ENCODE data around the gene AHR. TPM values are rescaled to one million over a fixed set of nuclear protein-coding genes. Genes with fewer than 3 reads are reported as not detected.
A peak's percentile ranks its signal among the peaks of the same experiment; 100 is the strongest.

AHR gene
- total and polyA plus RNA-seq, 4 experiments from 2014 or later: 5.3 to 38.8 (median 27.3) TPM

GRCh38 chr7:17359610-17360009 lies 61.2 kb downstream of the AHR start:
- Histone ChIP-seq H3K4me3 (ENCODE audit: low read length in 2 of 2) (no peak overlapping the region), H3K27me3 (ENCODE audit: insufficient read depth, low read length) (no peaks in the 10 kb centered on the region), H3K4me1 (ENCODE audit: insufficient read depth, low read length) (no peaks in the 10 kb centered on the region), H3K9me3 (ENCODE audit: control insufficient read depth in 1 of 2, low read length in 2 of 2) (no peaks in the 10 kb centered on the region), H3K36me3 (ENCODE audit: insufficient read depth, low read length) (no peaks in the 10 kb centered on the region), H3K27ac (ENCODE audit: low read depth, low read length) (no peak overlapping the region)
- Mint-ChIP-seq H3K4me1 (peaks cover 0 to 3% (median 0%) of the 10 kb centered on the region in 4 donors), H3K36me3 (peaks cover 6 to 17% of the 10 kb centered on the region in 2 donors), H3K27ac (no peak overlapping the region), H3K9me3 (peaks cover 0 to 6% (median 2%) of the 10 kb centered on the region in 8 donors), H3K4me3 (no peak overlapping the region), H3K27me3 (no peaks in the 10 kb centered on the region)
- DNase-seq: no peak
- POLR2A ChIA-PET (ENCODE audit: partially characterized antibody): no interaction called here
- CTCF ChIA-PET (ENCODE audit: partially characterized antibody): interaction anchor here (0.6 kb wide), 1 partner anchor 529 kb away, joined by 3 read pairs; no protein-coding TSS in a partner anchor
- intact Hi-C loops (cut with micrococcal nuclease): no loop called here

GRCh38 chr7:17362439-17363105 lies 64.1 kb downstream of the AHR start:
- intact Hi-C loops (cut with micrococcal nuclease): no loop called here

DNA sequence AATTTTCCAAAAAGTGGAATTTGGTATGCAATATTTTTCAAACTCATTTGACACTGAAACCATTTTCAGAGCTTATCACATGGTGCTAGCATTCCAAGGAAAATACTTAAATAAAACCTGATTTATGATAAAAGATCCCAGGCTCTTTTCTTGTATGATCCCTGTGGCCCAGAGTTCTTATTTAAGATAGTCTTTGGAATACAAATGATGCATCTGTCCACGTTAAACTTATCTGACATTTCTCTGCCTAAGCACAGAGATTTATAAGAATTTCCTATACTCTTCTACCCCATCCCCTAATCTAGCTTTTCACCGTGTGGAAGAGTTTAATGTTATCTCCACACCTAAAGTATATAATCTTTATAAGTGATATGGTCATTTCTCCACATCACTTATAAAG lies 66.2 kb downstream of the AHR start:
- Histone ChIP-seq H3K9me3 (ENCODE audit: control insufficient read depth in 1 of 2, low read length in 2 of 2) (no peaks in the 10 kb centered on the region), H3K27me3 (ENCODE audit: insufficient read depth, low read length) (no peaks in the 10 kb centered on the region), H3K27ac (ENCODE audit: low read depth, low read length) (no peak overlapping the region), H3K4me3 (ENCODE audit: low read length in 2 of 2) (no peak overlapping the region), H3K36me3 (ENCODE audit: insufficient read depth, low read length) (no peaks in the 10 kb centered on the region), H3K4me1 (ENCODE audit: insufficient read depth, low read length) (no peaks in the 10 kb centered on the region)
- Mint-ChIP-seq H3K27ac (no peak overlapping the region), H3K27me3 (no peaks in the 10 kb centered on the region), H3K4me3 (no peak overlapping the region), H3K9me3 (peaks cover 0 to 3% (median 0%) of the 10 kb centered on the region in 8 donors), H3K4me1 (peaks cover 2 to 9% (median 4%) of the 10 kb centered on the region in 4 donors), H3K36me3 (peaks cover 0 to 3% of the 10 kb centered on the region in 2 donors)
- intact Hi-C loops (cut with micrococcal nuclease): no loop called here
- CTCF ChIA-PET (ENCODE audit: partially characterized antibody): interaction anchor here (1.2 kb wide), 1 partner anchor 35 kb away, joined by 3 read pairs; no protein-coding TSS in a partner anchor
- POLR2A ChIA-PET (ENCODE audit: partially characterized antibody): no interaction called here
- no peak for DNase-seq

More at GRCh38 chr7:17362439-17363105, 64.1 kb downstream of the AHR start:
- Histone ChIP-seq H3K27me3 (ENCODE audit: insufficient read depth, low read length) (no peaks in the 10 kb centered on the region), H3K36me3 (ENCODE audit: insufficient read depth, low read length) (no peaks in the 10 kb centered on the region), H3K4me1 (ENCODE audit: insufficient read depth, low read length) (no peaks in the 10 kb centered on the region), H3K9me3 (ENCODE audit: control insufficient read depth in 1 of 2, low read length in 2 of 2) (no peaks in the 10 kb centered on the region), H3K4me3 (ENCODE audit: low read length in 2 of 2) (no peak overlapping the region), H3K27ac (ENCODE audit: low read depth, low read length) (no peak overlapping the region)
- CTCF ChIA-PET (ENCODE audit: partially characterized antibody): interaction anchor here (1.0 kb wide), 2 partner anchors 40 to 380 kb away, joined by 3 read pairs; no protein-coding TSS in a partner anchor
- H3K27ac Mint-ChIP-seq: no peak overlapping the region
- H3K4me1 Mint-ChIP-seq: peaks cover 2 to 9% (median 4%) of the 10 kb centered on the region in 4 donors
- H3K9me3 Mint-ChIP-seq: peaks cover 0 to 6% (median under 1%) of the 10 kb centered on the region in 8 donors
- no peak for DNase-seq
- no peaks in the 10 kb centered on the region for H3K27me3 Mint-ChIP-seq
- H3K36me3 Mint-ChIP-seq: peaks cover 4 to 5% of the 10 kb centered on the region in 2 donors
- POLR2A ChIA-PET (ENCODE audit: partially characterized antibody): no interaction called here
- H3K4me3 Mint-ChIP-seq: no peak overlapping the region

DNA sequence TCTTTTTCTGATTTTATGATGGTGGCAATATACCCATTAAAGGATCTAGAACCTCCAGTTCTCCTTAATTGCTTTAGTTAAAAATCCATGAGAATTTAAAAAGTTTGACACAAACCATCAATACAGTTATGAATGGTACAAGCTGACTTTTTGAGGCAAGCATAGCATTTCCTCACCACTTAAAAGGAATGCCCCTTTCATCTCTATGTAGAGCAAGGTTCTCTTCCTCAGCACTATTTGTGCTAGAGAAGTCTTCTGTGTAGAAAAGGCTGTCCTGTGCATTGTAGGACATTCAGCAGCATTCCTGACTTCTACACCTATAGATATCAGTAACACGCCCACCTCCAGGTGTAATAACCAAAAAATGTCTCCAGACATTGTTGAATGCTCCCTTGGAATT lies 67.3 kb downstream of the AHR start:
- H3K9me3 ChIP-seq (ENCODE audit: control insufficient read depth in 1 of 2, low read length in 2 of 2): no peaks in the 10 kb centered on the region
- Mint-ChIP-seq H3K27ac (no peak overlapping the region), H3K27me3 (no peaks in the 10 kb centered on the region), H3K4me3 (no peak overlapping the region), H3K4me1 (peaks cover 2 to 9% (median 4%) of the 10 kb centered on the region in 4 donors), H3K9me3 (peaks cover 0 to 3% (median 0%) of the 10 kb centered on the region in 8 donors), H3K36me3 (no peaks in the 10 kb centered on the region)
- H3K27me3 ChIP-seq (ENCODE audit: insufficient read depth, low read length): no peaks in the 10 kb centered on the region
- H3K4me1 ChIP-seq (ENCODE audit: insufficient read depth, low read length): no peaks in the 10 kb centered on the region
- intact Hi-C loops (cut with micrococcal nuclease): no loop called here
- ChIA-PET POLR2A (ENCODE audit: partially characterized antibody) (no interaction called here), CTCF (ENCODE audit: partially characterized antibody) (interaction anchor here (1.2 kb wide), 2 partner anchors 36 to 383 kb away, joined by 3 read pairs; no protein-coding TSS in a partner anchor)
- H3K4me3 ChIP-seq (ENCODE audit: low read length in 2 of 2): no peak overlapping the region
- H3K27ac ChIP-seq (ENCODE audit: low read depth, low read length): no peak overlapping the region
- DNase-seq: peak in 1 of 5 donors; percentile 2
- no peaks in the 10 kb centered on the region for H3K36me3 ChIP-seq (ENCODE audit: insufficient read depth, low read length)

- DNase-seq: no peak
- no peak overlapping the region for H3K4me3 Mint-ChIP-seq
- Histone ChIP-seq H3K4me3 (ENCODE audit: low read length in 2 of 2) (no peak overlapping the region), H3K9me3 (ENCODE audit: control insufficient read depth in 1 of 2, low read length in 2 of 2) (no peaks in the 10 kb centered on the region), H3K27ac (ENCODE audit: low read depth, low read length) (no peak overlapping the region), H3K4me1 (ENCODE audit: insufficient read depth, low read length) (no peaks in the 10 kb centered on the region), H3K27me3 (ENCODE audit: insufficient read depth, low read length) (no peaks in the 10 kb centered on the region), H3K36me3 (ENCODE audit: insufficient read depth, low read length) (no peaks in the 10 kb centered on the region)
- no peaks in the 10 kb centered on the region for H3K36me3 Mint-ChIP-seq
- ChIA-PET CTCF (ENCODE audit: partially characterized antibody) (no interaction called here), POLR2A (ENCODE audit: partially characterized antibody) (no interaction called here)
- H3K9me3 Mint-ChIP-seq: no peaks in the 10 kb centered on the region
- no peaks in the 10 kb centered on the region for H3K27me3 Mint-ChIP-seq
- intact Hi-C loops (cut with micrococcal nuclease): no loop called here
- peaks cover 2 to 9% (median 4%) of the 10 kb centered on the region in 4 donors for H3K4me1 Mint-ChIP-seq
- H3K27ac Mint-ChIP-seq: no peak overlapping the region
These were observed 69.0 kb downstream of the AHR start for GRCh38 chr7:17367502-17367901.

DNA sequence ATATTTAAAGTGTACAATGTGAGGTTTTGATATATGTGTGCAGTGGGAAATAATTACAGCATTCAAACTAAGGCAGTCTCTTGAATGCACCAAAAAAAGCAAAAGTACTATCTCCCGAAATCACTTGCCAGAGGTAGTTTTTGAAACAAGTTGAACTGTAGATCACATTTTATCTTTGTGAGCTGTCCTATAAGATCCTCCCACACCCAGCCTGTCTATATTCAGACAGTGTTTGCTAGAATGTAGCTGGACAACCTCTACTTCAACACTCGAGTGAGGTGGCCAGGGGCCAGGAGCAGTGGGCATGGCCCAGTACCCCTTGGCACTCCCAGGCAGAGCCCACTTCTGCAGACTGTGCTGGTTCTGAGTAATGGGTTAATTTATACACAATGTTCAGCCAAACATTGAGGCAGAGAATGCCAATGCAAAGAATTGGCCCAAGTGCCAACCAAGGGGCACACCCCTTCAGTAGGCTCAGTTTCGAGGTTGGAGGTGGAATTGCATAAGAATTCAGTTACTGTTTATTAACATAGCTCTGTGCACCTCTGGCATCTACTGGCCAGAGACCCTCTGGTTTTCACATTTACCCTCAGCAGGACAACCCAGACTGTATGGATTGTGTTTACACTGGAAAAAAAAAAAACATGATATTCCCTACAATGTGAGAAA lies 70.5 kb downstream of the AHR start:
- Histone ChIP-seq H3K27ac (ENCODE audit: low read depth, low read length) (no peak overlapping the region), H3K27me3 (ENCODE audit: insufficient read depth, low read length) (no peaks in the 10 kb centered on the region), H3K36me3 (ENCODE audit: insufficient read depth, low read length) (no peaks in the 10 kb centered on the region), H3K4me3 (ENCODE audit: low read length in 2 of 2) (no peak overlapping the region), H3K4me1 (ENCODE audit: insufficient read depth, low read length) (no peaks in the 10 kb centered on the region), H3K9me3 (ENCODE audit: control insufficient read depth in 1 of 2, low read length in 2 of 2) (no peaks in the 10 kb centered on the region)
- no peak for DNase-seq
- ChIA-PET CTCF (ENCODE audit: partially characterized antibody) (no interaction called here), POLR2A (ENCODE audit: partially characterized antibody) (no interaction called here)
- H3K4me1 Mint-ChIP-seq: peaks cover 2 to 9% (median 4%) of the 10 kb centered on the region in 4 donors
- H3K4me3 Mint-ChIP-seq: no peak overlapping the region
- H3K27me3 Mint-ChIP-seq: no peaks in the 10 kb centered on the region
- H3K9me3 Mint-ChIP-seq: no peaks in the 10 kb centered on the region
- intact Hi-C loops (cut with micrococcal nuclease): no loop called here
- H3K36me3 Mint-ChIP-seq: no peaks in the 10 kb centered on the region
- H3K27ac Mint-ChIP-seq: no peak overlapping the region

- CTCF ChIA-PET (ENCODE audit: partially characterized antibody): interaction anchor here (0.9 kb wide), 1 partner anchor 26 kb away, joined by 3 read pairs; no protein-coding TSS in a partner anchor
- no peaks in the 10 kb centered on the region for H3K27me3 Mint-ChIP-seq
- H3K4me1 Mint-ChIP-seq: peaks cover 2 to 8% (median 4%) of the 10 kb centered on the region in 4 donors
- Histone ChIP-seq H3K36me3 (ENCODE audit: insufficient read depth, low read length) (no peaks in the 10 kb centered on the region), H3K27ac (ENCODE audit: low read depth, low read length) (no peak overlapping the region), H3K9me3 (ENCODE audit: control insufficient read depth in 1 of 2, low read length in 2 of 2) (no peaks in the 10 kb centered on the region), H3K4me1 (ENCODE audit: insufficient read depth, low read length) (no peaks in the 10 kb centered on the region), H3K4me3 (ENCODE audit: low read length in 2 of 2) (no peak overlapping the region), H3K27me3 (ENCODE audit: insufficient read depth, low read length) (no peaks in the 10 kb centered on the region)
- no peak for DNase-seq
- no peaks in the 10 kb centered on the region for H3K9me3 Mint-ChIP-seq
- H3K27ac Mint-ChIP-seq: no peak overlapping the region
- intact Hi-C loops (cut with micrococcal nuclease): no loop called here
- H3K36me3 Mint-ChIP-seq: no peaks in the 10 kb centered on the region
- POLR2A ChIA-PET (ENCODE audit: partially characterized antibody): no interaction called here
- no peak overlapping the region for H3K4me3 Mint-ChIP-seq
These were observed 71.4 kb downstream of the AHR start for GRCh38 chr7:17369691-17370426.

Data from CD4-positive, alpha-beta memory T cell (primary cell).